T-helper 2 cell (primary cell): ENCODE measurements around the gene CFAP61.
"Not testable (repeated sequence)": the region's sequence is repeated elsewhere in the genome, so short reads cannot be mapped to it uniquely, and the experiment has no call there.

Experiments used
- DNase-seq, 5 experiments: peaks; one replicate each; pipeline versions ENCODE4 v3.0.0 to v3.0.0-alpha.2; 2012 to 2022

The CFAP61 gene

GRCh38 chr20:20212675-20213096 is 160.4 kb downstream of the CFAP61 start:
- DNase-seq: no peak

- no peak for DNase-seq
These were observed 161.3 kb downstream of the CFAP61 start for GRCh38 chr20:20213526-20214121.

GRCh38 chr20:20214757-20215275 is 162.5 kb downstream of the CFAP61 start:
- no peak for DNase-seq

- DNase-seq: peak in 1 of 5 experiments; percentile 49
These were observed 163.8 kb downstream of the CFAP61 start for GRCh38 chr20:20215976-20216727.

- no peak for DNase-seq
These were observed 164.6 kb downstream of the CFAP61 start for GRCh38 chr20:20216941-20217340.

- DNase-seq: no peak
These were observed 165.3 kb downstream of the CFAP61 start for GRCh38 chr20:20217621-20218020.

GRCh38 chr20:20218106-20218505 is 165.8 kb downstream of the CFAP61 start:
- DNase-seq: not testable (repeated sequence)

- DNase-seq: no peak
These were observed 166.7 kb downstream of the CFAP61 start for GRCh38 chr20:20219016-20219415.

- DNase-seq: no peak
These were observed 167.8 kb downstream of the CFAP61 start for GRCh38 chr20:20220134-20220533.

- no peak for DNase-seq
These were observed 171.6 kb downstream of the CFAP61 start for GRCh38 chr20:20223981-20224380.

GRCh38 chr20:20224806-20225205 is 172.5 kb downstream of the CFAP61 start:
- no peak for DNase-seq

- no peak for DNase-seq
These were observed 173.2 kb downstream of the CFAP61 start for GRCh38 chr20:20225325-20226043.

GRCh38 chr20:20226554-20226953 is 174.2 kb downstream of the CFAP61 start:
- no peak for DNase-seq

- no peak for DNase-seq
These were observed 174.8 kb downstream of the CFAP61 start for GRCh38 chr20:20227013-20227571.

GRCh38 chr20:20228351-20228750 is 176.0 kb downstream of the CFAP61 start:
- no peak for DNase-seq

GRCh38 chr20:20229595-20229994 is 177.3 kb downstream of the CFAP61 start:
- no peak for DNase-seq

- DNase-seq: no peak
These were observed 178.4 kb downstream of the CFAP61 start for GRCh38 chr20:20230741-20231140.

GRCh38 chr20:20231528-20232298 is 179.4 kb downstream of the CFAP61 start:
- no peak for DNase-seq

GRCh38 chr20:20233041-20233514 is 180.7 kb downstream of the CFAP61 start:
- no peak for DNase-seq

- no peak for DNase-seq
These were observed 183.3 kb downstream of the CFAP61 start for GRCh38 chr20:20235681-20236080.

- peak in 2 of 5 experiments; percentile 21 to 27 for DNase-seq
These were observed 185.0 kb downstream of the CFAP61 start for GRCh38 chr20:20237093-20237959.
